H1 (cell line): ENCODE results near the gene MYOM1. TPM values are rescaled to one million over a fixed set of nuclear protein-coding genes. Genes with fewer than 3 reads are reported as not detected.

Source experiments
- CTCF ChIA-PET: fragments of 300-600 bp; sonication (Branson Sonifier 250); formaldehyde crosslinking; loops from one replicate; lab custom pipeline; 2021; ENCODE audit not compliant: partially characterized antibody; lab: Charles Lee
- POLR2A ChIA-PET: fragments of 300-600 bp; sonication (Branson Sonifier 250); formaldehyde crosslinking; loops from one replicate; lab custom pipeline; 2021; ENCODE audit warnings: inconsistent platforms; ENCODE audit not compliant: partially characterized antibody; lab: Charles Lee
- DNase-seq, 2 experiments: peaks; one replicate each; pipeline versions ENCODE4 v3.0.0 to v3.0.0-alpha.2; 2010 to 2022; ENCODE audit warnings: low spot score in 2 of 2, low read depth in 1 of 2, mixed read lengths in 1 of 2
- FAIRE-seq: peaks from 2 replicates; lab custom pipeline; 2011; peaks lifted over from hg19 to GRCh38; lab: Jason Lieb, UNC
- H2AFZ ChIP-seq: 2 replicates; pipeline ENCODE4 v1.8.1; 2012; ENCODE audit warnings: low read length, inconsistent platforms
- H2AK5ac ChIP-seq: 2 replicates; pipeline ENCODE4 v1.6.1; 2013; ENCODE audit warnings: low read depth, low read length
- H2BK120ac ChIP-seq: replicated peaks from 2 replicates; pipeline ENCODE3; 2013; ENCODE audit warnings: low read depth, low read length, inconsistent platforms
- H2BK12ac ChIP-seq: 2 replicates; pipeline ENCODE4 v1.6.1; 2013; ENCODE audit warnings: low read depth, low read length
- H2BK15ac ChIP-seq: 2 replicates; pipeline ENCODE4 v1.6.1; 2013; ENCODE audit warnings: low read length
- H2BK20ac ChIP-seq: 2 replicates; pipeline ENCODE4 v1.6.1; 2013; ENCODE audit warnings: low read length
- H2BK5ac ChIP-seq: 2 replicates; pipeline ENCODE4 v1.6.1; 2013; ENCODE audit warnings: low read depth, low read length
- H3K14ac ChIP-seq: 2 replicates; pipeline ENCODE4 v1.6.1; 2013; ENCODE audit warnings: inconsistent platforms; ENCODE audit not compliant: insufficient read length
- H3K18ac ChIP-seq: 2 replicates; pipeline ENCODE4 v1.6.1; 2013; ENCODE audit warnings: low read length; ENCODE audit errors: extremely low read depth
- H3K23ac ChIP-seq: 2 replicates; pipeline ENCODE4 v1.6.1; 2013; ENCODE audit warnings: inconsistent platforms; ENCODE audit not compliant: insufficient read length
- H3K23me2 ChIP-seq: 2 replicates; pipeline ENCODE4 v1.6.1; 2013; ENCODE audit warnings: low read depth, low read length
- H3K27ac ChIP-seq: 2 replicates; pipeline ENCODE4 v1.6.1; 2011; ENCODE audit warnings: low read depth, low read length, inconsistent platforms
- H3K27me3 ChIP-seq, 4 experiments: replicated peaks in 1 of 4; 1 replicate in 1 of 4; 2 replicates in 3 of 4; pipeline versions ENCODE4 v1.6.1 to v1.8.1; 2011 to 2013; ENCODE audit warnings: low read length in 3 of 4, mild to moderate bottlenecking in 3 of 4, inconsistent platforms in 2 of 4, mixed read lengths in 2 of 4, moderate library complexity in 1 of 4; ENCODE audit not compliant: control insufficient read depth in 3 of 4, insufficient read depth in 3 of 4; ENCODE audit errors: extremely low read depth in 1 of 4
- H3K36me3 ChIP-seq, 4 experiments: 2 replicates each; pipeline versions ENCODE4 v1.6.1 to v1.8.1; 2011 to 2013; ENCODE audit warnings: mild to moderate bottlenecking in 4 of 4, low read length in 3 of 4, moderate library complexity in 2 of 4, control low read depth in 1 of 4, inconsistent platforms in 1 of 4; ENCODE audit not compliant: insufficient read depth in 4 of 4, control insufficient read depth in 2 of 4
- H3K4ac ChIP-seq: replicated peaks from 2 replicates; pipeline ENCODE3; 2013; ENCODE audit warnings: low read length, low read depth, mixed read lengths, inconsistent platforms; ENCODE audit not compliant: insufficient read length
- H3K4me1 ChIP-seq, 4 experiments: replicated peaks in 1 of 4; 1 replicate in 1 of 4; 2 replicates in 3 of 4; pipeline versions ENCODE4 v1.6.1 to v1.8.1; 2011 to 2013; ENCODE audit warnings: low read length in 3 of 4, inconsistent platforms in 2 of 4, mixed read lengths in 1 of 4; ENCODE audit not compliant: insufficient read depth in 4 of 4, control insufficient read depth in 3 of 4
- H3K4me2 ChIP-seq, 2 experiments: 2 replicates each; pipeline versions ENCODE4 v1.6.1 to v1.8.1; 2011 to 2013; ENCODE audit warnings: low read depth in 2 of 2, low read length in 2 of 2, control low read depth in 1 of 2, inconsistent platforms in 1 of 2, mild to moderate bottlenecking in 1 of 2; ENCODE audit not compliant: insufficient read depth in 1 of 2
- H3K4me3 ChIP-seq, 4 experiments: fragments of 200-600, 300-600 bp in 1 of 4; sonication (generic), shearing (Covaris generic), sonication (Bioruptor Twin) in 1 of 4; 2 replicates each; pipeline versions ENCODE4 v1.5.1 to v1.8.1; 2011 to 2016; ENCODE audit warnings: low read length in 4 of 4, low read depth in 3 of 4, control low read depth in 2 of 4, inconsistent platforms in 2 of 4, mild to moderate bottlenecking in 2 of 4, mixed read lengths in 1 of 4, moderate library complexity in 1 of 4; ENCODE audit not compliant: insufficient read depth in 2 of 4; ENCODE audit errors: extremely low read depth in 1 of 4
- H3K56ac ChIP-seq: replicated peaks from 2 replicates; pipeline ENCODE3; 2013; ENCODE audit warnings: low read depth, mild to moderate bottlenecking, mixed read lengths, low read length, inconsistent platforms; ENCODE audit not compliant: insufficient read length
- H3K79me1 ChIP-seq: 2 replicates; pipeline ENCODE4 v1.6.1; 2013; ENCODE audit warnings: low read depth, low read length, control low read depth
- H3K79me2 ChIP-seq, 2 experiments: 2 replicates each; pipeline versions ENCODE4 v1.6.1 to v1.8.1; 2012 to 2013; ENCODE audit warnings: low read length in 2 of 2, mild to moderate bottlenecking in 2 of 2, inconsistent platforms in 1 of 2; ENCODE audit not compliant: insufficient read depth in 2 of 2, control insufficient read depth in 1 of 2
- H3K9ac ChIP-seq, 4 experiments: replicated peaks in 1 of 4; 1 replicate in 1 of 4; 2 replicates in 3 of 4; pipeline versions ENCODE4 v1.6.1 to v1.8.1; 2011 to 2013; ENCODE audit warnings: low read depth in 3 of 4, low read length in 3 of 4, control low read depth in 2 of 4, mild to moderate bottlenecking in 2 of 4, moderate library complexity in 2 of 4, inconsistent platforms in 1 of 4; ENCODE audit errors: extremely low read depth in 1 of 4
- H3K9me3 ChIP-seq, 2 experiments: 2 replicates each; pipeline versions ENCODE4 v1.6.1 to v1.8.1; 2012 to 2013; ENCODE audit warnings: mild to moderate bottlenecking in 2 of 2, moderate library complexity in 2 of 2, control low read depth in 1 of 2, inconsistent platforms in 1 of 2, low read depth in 1 of 2, low read length in 1 of 2, mixed read lengths in 1 of 2; ENCODE audit not compliant: insufficient read depth in 2 of 2
- H4K20me1 ChIP-seq, 2 experiments: replicated peaks in 1 of 2; 2 replicates each; pipeline versions ENCODE3 to v1.8.1; 2011 to 2013; ENCODE audit warnings: inconsistent platforms in 2 of 2, low read length in 2 of 2, mild to moderate bottlenecking in 1 of 2; ENCODE audit not compliant: insufficient read depth in 2 of 2, control insufficient read depth in 1 of 2
- H4K5ac ChIP-seq: 2 replicates; pipeline ENCODE4 v1.6.1; 2013; ENCODE audit warnings: low read length, low read depth, mixed read lengths, inconsistent platforms; ENCODE audit not compliant: insufficient read length
- H4K8ac ChIP-seq: 2 replicates; pipeline ENCODE4 v1.8.0; 2013; ENCODE audit warnings: mild to moderate bottlenecking, moderate library complexity, low read length, inconsistent platforms; ENCODE audit not compliant: insufficient read depth; ENCODE audit errors: extremely low read depth
- H4K91ac ChIP-seq: replicated peaks from 2 replicates; pipeline ENCODE3; 2013; ENCODE audit warnings: low read length, mixed read lengths, inconsistent platforms; ENCODE audit not compliant: insufficient read length
- NRF1 ChIP-seq: IDR thresholded peaks from 2 replicates; pipeline ENCODE4 v1.6.1; 2011; ENCODE audit warnings: mild to moderate bottlenecking, low read depth, low read length, improper control_type of control experiment
- POLR2A ChIP-seq, 2 experiments: IDR thresholded peaks; 1 replicate in 1 of 2; 2 replicates in 1 of 2; pipeline ENCODE4 v1.6.1; 2011; ENCODE audit warnings: low read depth in 2 of 2, low read length in 2 of 2, mild to moderate bottlenecking in 2 of 2; ENCODE audit errors: control extremely low read depth in 1 of 2
- WGBS, 2 experiments: shearing (Covaris generic) in 1 of 2; methylation state at CpG; one replicate each; pipeline versions ENCODE4 v1.1.6 to v1.1.7; 2013 to 2015; ENCODE audit warnings: low lambda C conversion rate in 2 of 2, mixed read lengths in 2 of 2, inconsistent platforms in 1 of 2, low coverage in 1 of 2, missing lambda C conversion rate in 1 of 2; ENCODE audit not compliant: insufficient replicate concordance in 2 of 2, insufficient coverage in 1 of 2, insufficient read length in 1 of 2; ENCODE audit errors: extremely low coverage in 1 of 2, missing lambda C conversion rate in 1 of 2; 5-methylcytosine and 5-hydroxymethylcytosine counted together
- polyA plus RNA-seq, 7 experiments: library from polyadenylated mRNA; depleted of rRNA in 3 of 7; stranded (reverse) in 5 of 7; unstranded in 2 of 7; fragments of >200 nt in 5 of 7; fragments of 200-250 nt in 2 of 7; gene quantifications; 1 replicate in 5 of 7; 2 replicates in 1 of 7; 4 replicates in 1 of 7; pipeline versions ENCODE4 v1.2.1 to v1.2.3, GENCODE V29; 2011 to 2013; ENCODE audit warnings: missing spikeins in 2 of 7, mixed read lengths in 2 of 7
- total RNA-seq: library from RNA; stranded (reverse); fragmentation: NEBNext Ultra II Directional; extraction: Animal tissue kit (Norgen Biotek cat#: 25700); gene quantifications from 2 replicates; pipeline ENCODE4 v1.2.1, GENCODE V29; 2021

The MYOM1 gene
- total and polyA plus RNA-seq, 2 of the 8 experiments (the other 6 are each of a cell fraction or from before 2014, with no cell fraction given): 0.06 to 0.32 TPM

DNA sequence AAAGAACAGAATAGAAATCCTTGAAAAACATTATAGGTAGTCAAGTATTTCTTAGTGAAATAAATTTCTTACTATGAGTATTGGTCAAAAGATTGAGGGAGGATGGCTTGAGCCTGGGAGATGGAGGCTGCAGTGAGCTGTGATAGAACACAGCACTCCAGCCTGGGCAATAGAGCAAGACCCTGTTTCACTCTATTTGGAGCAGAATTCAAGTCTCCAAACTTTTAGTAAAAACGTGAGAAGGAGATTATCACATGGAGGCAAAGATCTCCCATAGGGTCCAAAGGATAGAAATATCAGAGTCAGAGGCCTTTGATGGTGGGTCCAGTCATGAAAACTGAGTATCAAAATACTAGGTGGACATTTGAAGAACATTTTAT lies 25.4 kb upstream of the MYOM1 start:
- no peak overlapping the region for H4K91ac ChIP-seq
- WGBS, 2 experiments: 80% methylated on average over 1 of the region's 1 CpG; no CpG with 5 or more reads in 1 of the 2 experiments
- H3K4me3 ChIP-seq: peak overlapping the region in 1 of 4 experiments; percentile 91; a peak in 2 of 8 replicates
- H2AFZ ChIP-seq: no peak overlapping the region
- no peak overlapping the region for H2BK20ac ChIP-seq
- H3K4me2 ChIP-seq: peak overlapping the region; percentile 65 to 83; a peak in 3 of 4 replicates
- CTCF ChIA-PET: interaction anchor here (0.7 to 3.0 kb wide), 13 partner anchors 10 to 421 kb away, joined by 3 to 22 read pairs (median 4); no protein-coding TSS in a partner anchor
- H3K27ac ChIP-seq: no peak overlapping the region
- H3K14ac ChIP-seq: no peak overlapping the region
- H3K27me3 ChIP-seq: no peaks in the 10 kb centered on the region
- no peak overlapping the region for H3K18ac ChIP-seq
- H3K23ac ChIP-seq: no peak overlapping the region
- H4K20me1 ChIP-seq: peaks cover 0 to 7% of the 10 kb centered on the region in 2 experiments
- DNase-seq: no peak
- H3K23me2 ChIP-seq: peaks cover 7% of the 10 kb centered on the region; the same call in 1 of the 2 replicates
- H3K56ac ChIP-seq: no peak overlapping the region
- H2BK5ac ChIP-seq: no peak overlapping the region
- no peak for TF ChIP-seq POLR2A (IDR thresholded peaks at IDR 0.05; ENCODE audit: control extremely low read depth in 1 of 2, low read depth in 2 of 2, low read length in 2 of 2)
- no peak for TF ChIP-seq NRF1
- peaks cover 0 to 9% (median 1%) of the 10 kb centered on the region in 4 experiments; a peak in 2 of 7 replicates for H3K4me1 ChIP-seq
- H3K9me3 ChIP-seq: peaks cover 10 to 15% of the 10 kb centered on the region in 2 experiments; a peak in 3 of 4 replicates
- no peaks in the 10 kb centered on the region for H3K79me1 ChIP-seq
- no peak overlapping the region for H2AK5ac ChIP-seq
- H3K9ac ChIP-seq: no peak overlapping the region
- POLR2A ChIA-PET: interaction anchor here (0.6 to 1.5 kb wide), 3 partner anchors 170 to 417 kb away, joined by 3 to 4 read pairs (median 4); no protein-coding TSS in a partner anchor
- no peak overlapping the region for H2BK120ac ChIP-seq
- H3K79me2 ChIP-seq: peaks cover 8 to 25% of the 10 kb centered on the region in 2 experiments; a peak in 3 of 4 replicates
- H2BK15ac ChIP-seq: no peak overlapping the region
- H4K8ac ChIP-seq: no peak overlapping the region
- peaks cover 0 to 3% (median 1%) of the 10 kb centered on the region in 4 experiments; a peak in 4 of 8 replicates for H3K36me3 ChIP-seq
- H4K5ac ChIP-seq: no peak overlapping the region
- H2BK12ac ChIP-seq: no peak overlapping the region
- H3K4ac ChIP-seq: no peak overlapping the region
- no peak for FAIRE-seq
